Stimulated activated CD8-positive, alpha-beta memory T cell treated with anti-CD3 and anti-CD28 coated beads, Interleukin-2, amount 100 ng/mL, for 1 hour (primary cell): ENCODE measurements around the gene PLIN5.

Experiments used
- DNase-seq, 2 donors: peaks; one replicate each; pipeline ENCODE4 v3.0.0-alpha.2; 2020; ENCODE audit warnings: low read depth in 2 of 2

Gene PLIN5

DNA sequence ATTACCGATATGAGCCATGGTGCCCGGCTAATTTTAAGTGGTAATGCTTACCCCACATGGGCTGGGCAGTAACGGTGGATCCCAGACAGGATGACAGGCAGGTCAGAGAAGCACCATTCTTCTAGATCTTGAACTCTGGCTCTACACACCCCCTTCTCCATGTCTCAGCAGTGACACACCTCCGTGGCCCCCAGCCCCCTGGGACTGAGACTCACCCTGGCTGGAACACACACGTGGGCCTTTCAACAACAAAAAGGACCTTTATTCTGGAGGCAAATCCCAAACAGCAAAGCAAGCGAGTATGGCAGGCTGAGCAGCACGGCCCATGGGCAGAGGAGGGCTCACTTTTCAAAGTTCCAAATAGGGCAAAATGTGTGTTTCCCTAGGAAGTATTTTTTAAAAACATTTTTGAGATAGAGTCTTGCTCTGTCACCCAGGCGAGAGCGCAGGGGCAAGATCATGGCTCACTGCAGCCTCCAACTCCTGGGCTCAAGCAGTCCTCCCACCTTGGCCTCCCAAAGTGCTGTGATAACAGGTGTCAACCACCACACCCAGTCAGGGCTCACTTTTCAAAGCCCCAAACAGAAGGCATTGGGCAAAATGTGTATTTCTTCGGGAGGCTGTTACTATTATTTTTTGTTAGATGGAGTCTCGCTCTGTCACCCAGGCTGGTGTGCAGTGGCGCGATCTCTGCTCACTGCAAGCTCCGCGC is 12.6 kb downstream of the PLIN5 start:
- DNase-seq, result no peak

DNA sequence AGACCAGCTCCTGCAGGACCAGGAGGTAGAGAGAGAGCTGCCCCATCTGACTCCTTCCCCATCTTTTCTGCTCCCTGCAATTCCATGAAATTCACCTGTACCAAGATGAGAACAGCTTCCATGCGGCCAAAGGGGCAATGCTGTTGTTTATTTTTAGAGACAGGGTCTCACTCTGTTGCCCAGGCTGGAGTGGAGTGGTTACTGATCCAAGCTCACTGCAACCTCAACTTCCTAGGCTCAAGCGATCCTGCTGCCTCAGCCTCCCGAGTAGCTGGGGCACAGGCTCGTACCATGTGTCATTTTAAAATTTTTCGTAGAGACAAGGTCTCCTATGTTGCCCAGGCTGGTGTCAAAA is 13.2 kb downstream of the PLIN5 start:
- DNase-seq, result no peak

DNA sequence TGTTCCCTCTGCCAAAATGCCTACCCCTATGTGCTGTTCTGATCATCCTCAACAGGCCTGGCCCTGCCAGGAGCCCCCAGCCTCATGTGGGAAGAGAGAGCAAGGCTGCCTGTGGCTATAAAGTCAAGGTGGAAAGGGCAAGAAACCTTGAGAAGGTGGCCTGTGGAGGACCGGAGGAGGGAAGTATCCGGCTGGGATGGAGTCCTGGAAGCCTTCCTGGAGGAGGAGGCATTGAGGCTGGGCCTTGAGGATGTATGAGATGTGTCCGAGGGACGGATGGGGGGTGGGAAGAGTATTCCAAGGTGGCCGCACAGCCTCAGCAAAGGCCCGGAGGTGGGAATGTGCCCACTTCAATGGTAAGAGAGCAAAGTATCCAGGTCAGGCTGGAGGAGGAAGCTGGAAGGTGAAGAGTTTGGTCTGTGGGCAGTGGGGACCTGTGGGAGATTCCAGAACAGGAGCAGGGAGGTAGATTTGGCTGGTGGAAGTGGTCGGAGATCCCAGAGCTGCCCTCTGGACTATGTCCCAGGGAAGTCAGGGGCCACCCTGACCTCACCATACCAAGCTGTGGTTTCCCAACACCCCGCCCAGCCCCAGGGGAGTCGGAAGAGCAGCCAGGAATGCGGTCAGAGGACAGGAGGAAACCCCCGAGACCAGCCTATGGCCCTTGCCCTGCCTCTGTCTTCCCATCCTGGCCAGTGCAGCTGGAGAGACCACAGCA is 13.7 kb downstream of the PLIN5 start:
- DNase-seq, result no peak

DNA sequence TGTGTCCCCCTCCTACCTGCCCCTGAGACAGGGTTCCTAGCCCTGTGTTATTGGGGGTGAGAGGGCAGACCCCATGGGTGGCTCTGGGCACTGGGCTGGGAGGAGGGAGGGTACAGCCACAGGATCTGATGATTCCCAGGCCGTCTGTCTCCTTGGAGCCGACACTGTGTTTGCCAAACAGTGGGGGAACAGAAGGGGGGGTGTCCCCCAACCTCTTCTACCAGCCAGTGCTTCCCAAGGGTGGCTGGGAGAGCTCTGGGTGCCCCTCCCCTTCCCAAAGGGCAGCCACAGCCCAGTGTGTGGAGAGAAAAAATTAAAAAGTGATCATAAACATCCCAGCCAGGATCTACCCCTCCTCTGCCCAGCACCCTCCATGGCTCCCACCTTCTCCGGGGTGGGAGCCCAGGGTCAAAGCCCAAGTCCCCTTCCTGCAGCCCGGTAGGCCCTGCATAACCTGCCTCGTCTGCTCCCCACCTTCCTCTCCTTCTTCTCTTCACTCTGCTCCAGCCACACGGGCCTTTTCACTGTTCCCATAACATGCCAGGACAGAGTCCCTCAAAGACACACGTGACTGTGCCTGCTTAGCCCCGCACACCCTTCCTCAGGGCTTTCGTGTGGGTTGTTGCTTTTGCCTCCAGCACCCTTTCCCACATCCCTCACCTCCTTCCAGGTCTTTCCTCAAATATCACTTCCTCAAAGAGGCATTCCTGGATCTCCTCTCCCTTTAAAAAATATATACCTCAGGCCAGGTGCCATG is 15.3 kb downstream of the PLIN5 start:
- DNase-seq, result no peak

DNA sequence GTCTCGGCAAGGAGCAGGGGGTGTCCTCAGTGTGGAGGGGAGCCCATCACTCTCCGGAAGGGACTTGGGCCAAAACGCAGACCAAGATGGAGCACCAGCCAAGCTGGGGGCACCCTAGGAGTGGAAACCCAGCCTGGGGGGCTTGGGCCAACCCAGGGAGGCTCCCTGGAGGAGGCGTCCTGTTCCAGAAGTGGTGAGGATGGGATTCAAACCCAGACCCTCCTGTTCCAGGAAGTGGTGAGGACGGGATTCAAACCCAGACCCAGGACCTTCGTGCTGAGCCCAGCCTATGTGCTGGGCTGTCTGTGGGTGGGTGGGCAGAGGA is 15.9 kb downstream of the PLIN5 start:
- no peak for DNase-seq

DNA sequence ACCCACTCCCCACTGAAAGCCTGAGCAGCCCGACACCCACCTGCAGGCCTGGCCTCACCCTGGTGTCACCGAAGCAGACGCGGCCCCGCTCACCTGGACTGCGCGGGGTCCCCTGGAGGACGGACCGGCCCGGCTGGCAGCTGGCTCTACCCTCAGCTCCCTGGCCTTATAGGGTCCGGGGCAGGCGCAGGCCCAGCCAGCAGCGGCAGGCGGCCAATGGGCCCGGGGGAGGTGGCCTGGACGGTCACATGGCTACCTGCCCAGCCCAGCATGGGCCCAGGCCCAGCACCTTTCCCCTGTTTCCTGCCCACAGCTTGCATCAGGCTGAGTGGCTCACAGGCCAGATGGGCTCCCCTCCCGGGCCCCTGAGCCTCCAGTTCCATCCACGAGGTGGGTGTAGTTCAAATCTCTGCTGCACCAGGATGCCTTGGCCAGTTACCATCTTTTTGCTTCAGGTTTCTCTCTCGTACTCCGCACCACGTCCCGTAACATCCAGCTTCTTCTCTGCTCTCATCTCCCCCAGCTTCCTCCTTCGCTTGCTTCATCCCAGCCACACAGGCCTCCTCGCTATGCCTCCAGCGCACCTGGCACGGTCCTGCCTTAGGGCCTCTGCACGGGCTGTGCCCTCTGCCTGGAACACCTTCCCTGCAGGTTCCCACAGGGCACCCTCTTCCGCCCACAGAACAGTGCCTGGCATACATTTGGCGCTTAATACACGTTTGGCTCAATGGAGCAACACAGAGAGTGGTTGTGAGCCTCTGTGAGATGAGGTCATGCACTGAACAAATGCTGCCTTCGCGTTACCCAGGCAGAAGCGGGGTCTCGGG is 16.5 kb downstream of the PLIN5 start, which contains the start of gene PLIN4:
PLIN4 (minus strand) TSS at position 142 of the 827 bp plus-strand sequence. CDS start 214 bp downstream, outside the sequence.
- no peak for DNase-seq

DNA sequence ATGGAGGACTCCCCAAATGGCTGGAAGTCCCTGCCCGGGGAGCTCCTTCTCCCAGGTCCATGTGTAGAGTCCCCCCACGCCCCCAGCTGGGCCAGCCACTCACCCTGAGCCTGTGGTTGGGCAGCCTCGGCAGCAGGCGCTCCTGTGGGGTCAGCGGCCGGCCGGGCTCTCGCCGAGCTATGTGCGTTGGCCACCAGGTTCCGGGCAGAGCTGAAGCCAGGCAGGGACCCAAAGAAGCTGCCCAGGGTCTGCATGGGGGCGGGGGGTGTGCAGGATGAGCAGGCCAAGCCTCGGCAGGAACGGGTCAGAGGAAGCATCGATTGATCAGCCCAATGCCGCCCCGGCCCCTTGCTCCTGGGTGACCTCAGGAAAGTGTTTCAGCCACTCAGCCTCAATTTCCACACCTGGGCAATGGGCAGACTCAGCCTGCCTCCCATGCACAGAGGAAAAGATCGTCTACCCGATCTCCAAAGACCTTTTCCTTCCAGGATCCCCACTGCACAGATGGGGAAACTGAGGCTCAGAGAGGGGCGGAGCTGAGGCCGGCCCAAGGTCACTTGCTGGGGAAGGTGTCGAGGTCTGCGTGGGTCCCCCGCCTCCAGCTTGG is 17.5 kb downstream of the PLIN5 start:
- no peak for DNase-seq

DNA sequence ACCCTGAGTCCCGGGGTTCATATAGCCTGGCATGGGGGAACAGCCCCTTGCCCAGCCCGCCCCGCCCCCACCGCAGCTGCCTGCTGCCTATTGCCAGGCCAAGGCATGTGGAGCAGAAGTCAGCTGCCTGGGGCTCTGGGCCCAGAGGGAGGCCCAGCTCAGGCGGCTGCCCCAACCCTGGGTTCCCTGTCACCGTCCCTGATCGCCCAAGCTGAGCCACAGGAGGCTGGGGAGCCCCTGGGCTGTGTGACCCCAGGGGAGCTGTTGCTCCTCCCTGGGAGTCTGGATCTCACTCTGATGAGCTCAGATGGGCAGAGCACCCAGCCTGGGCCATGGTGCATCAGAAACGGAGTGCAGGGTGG is 18.1 kb downstream of the PLIN5 start:
- no peak for DNase-seq

DNA sequence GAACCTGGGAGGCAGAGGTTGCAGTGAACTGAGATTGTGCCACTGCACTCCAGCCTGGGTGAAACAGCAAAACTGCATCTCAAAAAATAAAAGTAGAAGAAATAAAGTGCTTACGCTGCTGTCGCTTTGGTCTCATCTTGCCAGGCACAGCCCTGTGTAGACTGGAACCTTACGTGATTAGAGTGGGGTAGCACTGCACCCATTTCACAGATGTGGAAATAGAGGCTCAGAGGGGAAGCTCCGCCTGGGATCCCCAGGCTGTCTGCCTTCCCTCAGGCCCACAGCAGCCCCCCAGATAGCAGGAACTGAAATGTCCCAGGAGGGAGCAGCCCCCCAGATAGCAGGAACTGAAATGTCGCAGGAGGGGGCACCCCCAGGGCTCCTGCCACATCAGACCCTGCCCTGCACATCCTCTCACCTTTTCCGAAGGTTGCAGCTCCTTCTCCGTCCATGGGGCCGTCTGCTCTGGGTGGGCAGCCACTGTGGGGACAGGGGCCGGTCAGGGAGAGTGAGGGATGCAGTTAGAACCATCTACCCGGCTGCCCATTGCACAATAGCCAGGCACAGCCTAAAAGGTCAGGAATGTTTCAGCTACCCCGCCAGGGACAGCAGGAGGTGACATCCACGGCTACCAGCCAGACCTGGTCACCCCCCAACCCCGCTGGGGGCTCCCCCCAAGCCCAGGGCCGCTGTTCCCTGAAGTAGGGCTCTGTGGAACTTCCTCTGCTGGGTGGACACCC is 18.7 kb downstream of the PLIN5 start:
- DNase-seq, result no peak

DNA sequence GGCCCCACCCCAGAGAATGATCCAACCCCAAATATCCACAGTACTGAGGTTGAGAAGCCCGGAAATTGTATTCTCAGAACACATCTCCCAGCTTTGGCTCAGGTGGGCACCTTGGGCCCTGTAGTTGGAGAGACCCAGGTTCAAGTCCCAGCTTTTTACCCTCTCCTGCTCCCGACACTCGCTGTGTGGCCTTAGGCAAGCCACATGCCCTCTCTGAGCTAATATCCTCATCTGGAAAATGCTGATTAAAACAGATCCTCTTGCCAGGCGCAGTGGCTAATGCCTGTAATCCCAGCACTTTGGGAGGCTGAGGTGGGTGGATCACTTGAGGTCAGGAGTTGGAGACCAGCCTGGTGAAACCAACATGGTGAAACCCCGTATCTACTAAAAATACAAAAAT is 19.3 kb downstream of the PLIN5 start:
- no peak for DNase-seq

DNA sequence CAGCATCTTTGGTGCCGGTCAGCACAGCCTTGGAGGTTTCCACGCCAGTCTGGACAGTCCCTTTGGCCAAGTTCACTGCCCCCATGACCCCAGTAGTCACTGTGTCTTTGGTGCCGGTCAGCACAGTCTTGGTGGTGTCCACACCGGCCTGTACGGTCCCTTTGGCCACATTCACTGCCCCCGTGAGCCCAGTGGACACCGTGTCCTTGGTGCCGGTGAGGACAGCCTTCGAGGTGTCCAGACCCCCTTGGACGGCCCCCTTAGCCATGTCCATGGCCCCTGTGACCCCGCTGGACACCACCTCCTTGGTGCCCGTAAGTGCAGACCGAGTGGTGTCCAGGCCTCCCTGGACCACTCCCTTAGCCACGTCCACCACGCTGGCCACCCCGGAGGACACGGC is 21.8 kb downstream of the PLIN5 start:
- no peak for DNase-seq

DNA sequence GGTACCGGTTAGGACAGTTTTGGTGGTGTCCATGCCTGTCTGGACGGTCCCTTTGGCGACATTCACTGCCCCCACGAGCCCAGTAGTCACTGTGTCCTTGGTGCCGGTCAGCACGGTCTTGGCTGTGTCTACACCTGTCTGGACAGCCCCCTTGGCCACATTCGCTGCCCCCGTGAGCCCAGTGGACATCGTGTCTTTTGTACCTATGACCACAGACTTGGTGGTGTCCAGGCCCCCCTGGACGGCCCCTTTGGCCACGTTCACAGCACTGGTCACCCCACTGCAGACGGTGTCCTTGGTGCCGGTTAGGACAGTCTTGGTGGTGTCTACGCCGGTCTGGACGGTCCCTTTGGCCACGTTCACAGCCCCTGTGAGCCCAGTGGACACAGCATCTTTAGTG is 23.0 kb downstream of the PLIN5 start:
- DNase-seq, result no peak

DNA sequence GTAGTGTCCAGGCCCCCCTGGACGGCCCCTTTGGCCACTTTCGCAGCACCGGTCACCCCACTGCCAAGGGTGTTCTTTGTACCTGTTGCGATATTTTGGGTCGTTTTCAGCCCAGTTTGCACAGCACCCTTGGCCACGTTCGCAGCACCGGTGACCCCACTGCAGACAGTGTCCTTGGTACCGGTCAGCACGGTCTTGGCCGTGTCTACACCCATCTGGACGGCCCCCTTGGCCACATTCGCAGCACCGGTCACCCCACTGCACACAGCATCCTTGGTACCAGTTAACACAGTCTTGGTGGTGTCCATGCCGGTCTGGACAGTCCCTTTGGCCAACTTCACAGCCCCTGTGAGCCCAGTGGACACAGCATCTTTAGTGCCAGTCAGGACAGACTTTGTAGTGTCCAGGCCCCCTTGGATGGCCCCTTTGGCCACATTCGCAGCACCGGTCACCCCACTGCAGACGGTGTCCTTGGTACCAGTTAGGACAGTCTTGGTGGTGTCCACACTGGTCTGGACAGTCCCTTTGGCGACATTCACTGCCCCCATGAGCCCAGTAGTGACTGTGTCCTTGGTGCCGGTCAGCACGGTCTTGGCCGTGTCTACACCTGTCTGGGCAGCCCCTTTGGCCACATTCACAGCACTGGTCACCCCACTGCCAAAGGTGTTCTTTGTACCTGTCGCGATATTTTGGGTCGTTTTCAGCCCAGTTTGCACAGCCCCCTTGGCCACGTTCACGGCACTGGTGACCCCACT is 23.5 kb downstream of the PLIN5 start:
- DNase-seq, result no peak

DNA sequence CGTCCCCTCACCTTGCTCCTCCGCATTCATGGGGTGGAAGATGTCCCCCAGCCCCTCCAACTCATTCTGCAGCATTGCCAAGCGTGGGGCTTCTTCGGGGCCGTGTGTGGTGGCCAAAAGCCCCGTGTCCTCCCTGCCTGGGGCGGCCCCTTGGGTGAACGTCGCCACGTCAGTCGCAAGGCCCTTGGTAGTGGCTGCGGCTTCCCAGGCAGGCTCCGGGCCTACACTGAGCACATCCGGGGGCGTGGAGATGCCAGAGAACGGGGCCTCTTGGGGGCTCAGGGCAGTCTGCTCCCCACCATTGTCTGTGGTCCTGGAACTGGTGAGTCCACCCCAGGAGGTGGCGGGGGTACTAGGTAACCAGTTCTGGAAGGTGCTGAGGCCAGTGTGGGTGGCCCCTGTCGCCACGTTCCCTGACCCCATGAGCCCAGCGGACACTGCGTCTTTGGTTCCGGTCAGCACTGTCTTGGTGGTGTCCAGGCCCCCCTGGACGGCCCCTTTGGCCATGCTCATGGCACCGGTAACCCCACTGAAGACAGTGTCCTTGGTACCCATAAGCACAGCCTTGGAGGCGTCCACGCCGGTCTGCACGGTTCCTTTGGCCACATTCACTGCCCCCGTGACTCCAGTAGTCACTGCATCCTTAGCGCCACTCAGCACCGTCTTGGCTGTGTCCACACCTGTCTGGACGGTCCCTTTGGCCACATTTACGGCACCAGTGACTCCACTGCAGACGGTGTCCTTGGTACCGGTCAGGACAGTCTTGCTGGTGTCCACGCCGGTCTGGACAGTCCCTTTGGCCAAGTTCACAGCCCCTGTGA is 24.4 kb downstream of the PLIN5 start:
- no peak for DNase-seq

DNA sequence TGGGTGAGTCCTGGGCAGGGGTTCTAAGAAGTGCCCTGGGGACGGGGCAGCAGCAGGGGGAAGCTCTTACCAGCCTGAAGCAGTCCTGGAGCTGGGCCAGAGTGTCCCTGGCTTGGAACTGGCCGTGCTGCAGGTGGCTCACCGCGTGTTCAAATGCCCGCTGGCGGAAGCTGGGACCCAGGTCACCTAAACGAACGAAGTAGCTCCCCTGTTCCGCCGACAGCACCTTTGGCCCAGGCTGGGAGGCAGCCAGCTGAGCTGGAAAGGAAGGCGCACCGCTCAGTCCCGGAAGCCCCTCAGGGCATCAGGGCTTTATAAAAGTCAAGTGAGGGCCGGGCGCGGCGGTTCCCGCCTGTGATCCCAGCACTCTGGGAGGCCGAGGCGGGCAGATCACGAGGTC is 26.3 kb downstream of the PLIN5 start:
- no peak for DNase-seq

DNA sequence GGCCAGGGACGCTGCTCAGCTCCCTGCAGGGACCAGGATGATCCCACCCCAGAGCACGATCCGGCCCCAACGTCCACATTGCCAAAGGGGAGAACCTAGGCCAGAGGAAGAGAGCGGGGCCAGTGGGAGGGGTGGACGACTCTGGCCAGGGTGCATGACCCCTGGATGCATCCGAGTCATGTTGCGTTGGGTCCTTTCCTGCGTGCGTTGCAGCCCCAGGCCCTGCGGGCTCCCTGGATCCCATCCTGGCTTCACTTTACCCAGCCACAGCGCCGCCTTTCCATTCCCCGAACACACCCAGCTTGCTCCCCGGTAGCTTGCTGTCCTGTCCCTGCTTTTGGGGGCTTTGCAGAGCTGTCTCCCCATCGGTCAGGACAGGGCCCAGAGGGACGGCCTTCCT is 27.2 kb downstream of the PLIN5 start:
- DNase-seq, result no peak

DNA sequence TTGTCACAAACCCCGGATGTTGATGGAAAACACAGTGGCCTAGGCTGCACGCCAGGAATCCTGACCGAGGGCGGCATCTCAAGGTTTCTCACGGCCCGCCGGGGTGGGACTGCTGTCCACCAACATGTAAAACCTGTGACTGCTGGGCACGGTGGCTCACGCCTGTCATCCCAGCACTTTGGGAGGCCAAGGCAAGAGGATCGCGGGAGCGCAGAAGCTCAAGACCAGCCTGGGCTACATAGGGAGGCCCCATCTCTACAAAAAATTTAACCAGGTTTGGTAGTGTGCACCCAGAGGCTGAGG is 27.9 kb downstream of the PLIN5 start:
- DNase-seq, result no peak

DNA sequence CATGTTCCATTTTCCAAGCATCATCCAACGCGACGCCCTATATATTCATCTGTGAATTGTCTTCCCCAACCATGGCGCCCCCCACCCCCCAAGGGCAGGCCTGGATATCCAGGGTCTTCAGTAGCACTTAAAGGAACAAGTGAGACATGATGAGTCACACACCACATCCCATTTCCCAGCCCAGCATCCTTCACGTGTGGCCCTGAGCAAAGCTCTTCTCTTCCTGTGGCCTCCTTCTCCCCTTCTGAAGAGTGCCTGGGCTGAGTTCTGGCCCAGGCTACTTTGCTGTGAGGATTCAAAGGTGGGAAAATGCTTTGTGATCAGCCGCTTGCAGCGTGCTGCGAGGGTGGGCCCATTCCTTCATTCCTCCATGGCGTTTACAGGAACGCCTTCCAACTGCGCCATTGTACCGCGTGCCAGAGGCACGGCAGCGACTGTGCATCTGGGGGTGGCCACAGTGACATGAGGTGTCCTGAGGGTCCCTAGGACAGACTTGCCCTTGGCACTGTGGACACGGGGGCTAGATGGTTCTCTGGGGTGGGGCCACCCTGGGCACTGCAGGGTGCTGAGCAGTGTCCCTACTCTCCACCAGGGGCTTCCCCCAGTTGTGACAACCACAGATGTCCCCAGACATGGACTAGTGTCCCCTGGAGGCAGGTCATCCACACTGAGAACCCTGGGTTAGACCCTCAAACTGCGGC is 28.4 kb downstream of the PLIN5 start:
- DNase-seq, result no peak
